Upper lobe of right lung (tissue), 1 donor: Measurements from ENCODE around the gene THEM4. TPM values are rescaled to one million over a fixed set of nuclear protein-coding genes. Genes with fewer than 3 reads are reported as not detected.

Source experiments
- ATAC-seq: fragments of 200-7000 bp; cut with Tn5 transposase; one replicate; pipeline ENCODE4 v1.9.1; 2020; ENCODE audit warnings: mild to moderate bottlenecking, moderate library complexity
- DNase-seq: peaks from one replicate; pipeline ENCODE4 v3.0.0-alpha.2; 2020
- H3K27ac ChIP-seq: fragments of 200-600 bp; one replicate; pipeline ENCODE4 v1.8.0; 2022
- H3K27me3 ChIP-seq: fragments of 200-600 bp; one replicate; pipeline ENCODE4 v1.8.0; 2022; ENCODE audit warnings: mild to moderate bottlenecking
- H3K36me3 ChIP-seq: fragments of 200-600 bp; one replicate; pipeline ENCODE4 v1.8.0; 2022
- H3K4me1 ChIP-seq: fragments of 200-600 bp; one replicate; pipeline ENCODE4 v1.8.0; 2022
- H3K4me3 ChIP-seq: fragments of 200-600 bp; one replicate; pipeline ENCODE4 v1.8.0; 2022; ENCODE audit warnings: mild to moderate bottlenecking
- H3K9me3 ChIP-seq: fragments of 200-600 bp; one replicate; pipeline ENCODE4 v1.8.0; 2022
- intact Hi-C: fragments of 100-400 bp; cut with DNase I; formaldehyde crosslinking; loops from one replicate; pipeline ENCODE4 v1.11.0; 2022
- total RNA-seq: library from RNA; stranded (reverse); fragmentation: NEBNext Ultra II Directional; extraction: Animal tissue kit (Norgen Biotek cat#: 25700); gene quantifications from one replicate; pipeline ENCODE4 v1.2.1, GENCODE V29; 2021
- TF ChIP-seq, protein P1 (sequence below): fragments of 200-600 bp; IDR thresholded peaks from one replicate; pipeline ENCODE4 v1.8.0; 2022; ENCODE audit warnings: antibody characterized with exemption
- donor health status: DM: no; HTN: yes; CAD: no; lungs with severe emphysema.

Gene THEM4
- total RNA-seq, 1 donor from 2014 or later: 14.0 TPM

DNA sequence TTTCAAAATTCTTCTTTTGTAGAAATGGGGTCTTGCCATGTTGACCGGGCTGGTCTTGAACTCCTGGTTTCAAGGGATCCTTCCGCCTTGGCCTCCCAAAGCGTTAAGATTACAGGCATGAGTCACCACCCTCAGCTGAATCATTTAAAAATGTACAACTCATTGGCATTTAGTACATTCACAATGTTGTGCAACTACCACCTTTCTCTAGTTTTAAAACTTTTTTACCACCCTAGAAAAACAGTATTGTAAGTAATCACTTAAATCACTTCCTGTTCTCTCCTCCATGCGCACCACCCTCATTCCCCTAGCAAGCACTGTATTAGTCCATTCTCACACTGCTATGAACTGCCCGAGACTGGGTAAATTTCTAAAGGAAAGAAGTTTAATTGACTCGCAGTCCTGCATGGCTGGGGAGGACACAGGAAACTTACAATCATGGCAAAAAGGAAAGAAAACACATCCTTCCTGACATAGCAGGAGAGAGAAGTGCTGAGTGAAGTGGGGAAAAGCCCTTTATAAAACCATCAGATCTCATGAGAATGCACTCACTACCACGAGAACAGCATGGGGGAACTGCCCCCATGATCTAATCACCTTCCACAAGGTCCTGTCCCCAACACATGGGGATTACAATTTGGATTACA, 41.4 kb downstream of the THEM4 start:
- Histone ChIP-seq H3K36me3 (no peaks in the 10 kb centered on the region), H3K4me1 (no peaks in the 10 kb centered on the region), H3K9me3 (no peaks in the 10 kb centered on the region), H3K27ac (no peak overlapping the region), H3K4me3 (no peak overlapping the region), H3K27me3 (no peaks in the 10 kb centered on the region)
- TF ChIP-seq, protein P1, sequence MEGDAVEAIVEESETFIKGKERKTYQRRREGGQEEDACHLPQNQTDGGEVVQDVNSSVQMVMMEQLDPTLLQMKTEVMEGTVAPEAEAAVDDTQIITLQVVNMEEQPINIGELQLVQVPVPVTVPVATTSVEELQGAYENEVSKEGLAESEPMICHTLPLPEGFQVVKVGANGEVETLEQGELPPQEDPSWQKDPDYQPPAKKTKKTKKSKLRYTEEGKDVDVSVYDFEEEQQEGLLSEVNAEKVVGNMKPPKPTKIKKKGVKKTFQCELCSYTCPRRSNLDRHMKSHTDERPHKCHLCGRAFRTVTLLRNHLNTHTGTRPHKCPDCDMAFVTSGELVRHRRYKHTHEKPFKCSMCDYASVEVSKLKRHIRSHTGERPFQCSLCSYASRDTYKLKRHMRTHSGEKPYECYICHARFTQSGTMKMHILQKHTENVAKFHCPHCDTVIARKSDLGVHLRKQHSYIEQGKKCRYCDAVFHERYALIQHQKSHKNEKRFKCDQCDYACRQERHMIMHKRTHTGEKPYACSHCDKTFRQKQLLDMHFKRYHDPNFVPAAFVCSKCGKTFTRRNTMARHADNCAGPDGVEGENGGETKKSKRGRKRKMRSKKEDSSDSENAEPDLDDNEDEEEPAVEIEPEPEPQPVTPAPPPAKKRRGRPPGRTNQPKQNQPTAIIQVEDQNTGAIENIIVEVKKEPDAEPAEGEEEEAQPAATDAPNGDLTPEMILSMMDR: no peak
- intact Hi-C loops: no loop called here
- DNase-seq (no peak), ATAC-seq (peak; percentile 52)

DNA sequence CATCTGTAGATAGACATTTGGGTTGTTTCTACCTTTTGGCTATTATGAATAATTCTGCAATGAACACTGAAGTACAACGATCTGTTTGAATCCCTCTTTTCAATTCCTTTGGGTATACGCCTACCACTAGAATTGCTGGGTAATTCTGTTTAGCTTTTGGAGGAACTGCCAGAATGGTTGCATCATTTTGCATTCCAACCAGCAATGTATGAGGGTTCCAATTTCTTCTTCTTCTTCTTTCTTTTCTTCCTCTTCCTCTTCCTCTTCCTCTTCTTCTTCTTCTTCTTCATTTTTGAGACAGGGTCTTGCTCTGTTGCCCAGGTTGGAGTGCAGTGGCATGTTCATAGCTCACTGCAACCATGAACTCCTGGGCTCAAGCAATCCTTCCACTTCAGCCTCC, 42.0 kb downstream of the THEM4 start:
- Histone ChIP-seq H3K4me1 (no peaks in the 10 kb centered on the region), H3K27me3 (no peaks in the 10 kb centered on the region), H3K4me3 (no peak overlapping the region), H3K9me3 (no peaks in the 10 kb centered on the region), H3K27ac (no peak overlapping the region), H3K36me3 (no peaks in the 10 kb centered on the region)
- no peak for DNase-seq
- intact Hi-C loops: no loop called here
- ATAC-seq: peak; percentile 14
- TF ChIP-seq, protein P1: no peak

DNA sequence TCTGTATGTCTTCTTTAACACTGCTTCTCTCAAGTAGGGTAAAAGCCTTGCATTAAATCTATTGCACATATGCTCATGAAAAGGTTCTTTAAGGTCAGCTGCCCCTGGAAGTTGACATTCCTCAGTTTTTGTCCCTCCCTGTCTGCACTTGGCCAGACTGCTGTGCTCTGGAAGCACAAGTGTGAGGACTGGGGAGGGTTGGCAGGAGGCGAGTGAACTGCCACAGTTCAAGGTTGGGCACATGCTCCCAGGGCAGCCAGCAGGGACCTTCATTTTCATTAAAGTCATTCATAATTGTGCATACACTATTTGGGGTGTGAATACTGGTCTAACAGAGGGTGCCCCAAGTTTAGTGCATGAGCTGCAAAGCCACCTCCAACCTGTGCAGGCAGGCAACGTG, 44.9 kb downstream of the THEM4 start:
- no peak for ATAC-seq
- no peak for DNase-seq
- Histone ChIP-seq H3K27me3 (no peaks in the 10 kb centered on the region), H3K36me3 (no peaks in the 10 kb centered on the region), H3K27ac (no peak overlapping the region), H3K9me3 (no peaks in the 10 kb centered on the region), H3K4me3 (no peak overlapping the region), H3K4me1 (no peaks in the 10 kb centered on the region)
- TF ChIP-seq, protein P1: no peak
- intact Hi-C loops: no loop called here

DNA sequence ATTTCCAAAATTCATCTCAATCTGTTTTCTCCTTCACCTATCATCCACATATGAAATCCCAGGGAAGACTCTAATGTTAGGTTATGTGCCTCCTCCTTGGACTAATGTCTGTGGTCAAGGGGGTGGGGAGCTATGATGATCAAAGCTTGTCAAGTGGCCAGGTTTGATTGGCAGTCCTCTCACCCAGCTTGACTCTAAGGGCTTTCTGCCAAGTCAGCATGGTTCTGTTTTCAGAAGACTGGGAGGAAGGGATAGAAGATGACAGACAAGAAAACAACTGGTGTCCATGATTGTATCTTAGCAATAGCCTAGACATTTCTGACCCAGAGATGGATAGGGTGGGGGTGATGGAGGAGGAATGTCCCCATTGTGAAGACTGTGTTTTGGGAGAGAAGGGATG, 46.7 kb downstream of the THEM4 start:
- no peak overlapping the region for H3K4me3 ChIP-seq
- H3K27me3 ChIP-seq: no peaks in the 10 kb centered on the region
- H3K9me3 ChIP-seq: no peaks in the 10 kb centered on the region
- ATAC-seq (no peak), DNase-seq (no peak)
- intact Hi-C loops: no loop called here
- H3K27ac ChIP-seq: no peak overlapping the region
- H3K36me3 ChIP-seq: no peaks in the 10 kb centered on the region
- TF ChIP-seq, protein P1: no peak
- H3K4me1 ChIP-seq: no peaks in the 10 kb centered on the region

DNA sequence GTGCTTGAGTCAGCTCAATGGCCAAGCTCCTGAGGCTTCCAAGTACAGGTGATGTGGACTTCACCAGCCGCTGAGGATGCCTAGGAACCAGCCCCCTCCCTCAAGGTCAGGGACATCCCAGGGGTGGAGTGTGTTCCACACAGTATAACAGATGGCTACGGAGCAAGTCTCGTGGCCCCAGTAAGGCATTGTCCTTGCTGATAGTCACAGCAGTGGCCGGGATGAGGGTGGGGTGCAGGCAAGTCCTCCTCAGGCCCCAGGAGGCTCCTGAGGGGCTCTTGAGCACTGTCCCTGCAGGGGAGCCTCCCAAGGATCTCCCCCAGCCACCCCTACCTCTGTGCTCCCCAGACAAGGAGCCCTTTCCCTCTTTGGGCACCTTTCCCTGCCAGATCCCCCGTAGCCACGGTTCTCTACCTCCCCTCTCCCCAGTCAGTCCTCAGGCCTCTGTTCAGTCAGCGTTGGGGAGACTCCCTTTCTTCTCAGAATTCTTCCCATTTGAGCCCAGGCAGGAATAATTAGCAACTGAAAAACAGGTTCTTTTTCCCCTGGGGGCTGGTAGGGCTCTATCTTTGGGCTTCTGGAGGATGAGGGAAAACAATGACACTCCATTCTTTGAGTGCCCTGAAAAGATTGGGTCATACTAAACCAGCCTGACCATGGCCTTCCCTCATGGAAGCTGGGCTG, 48.7 kb downstream of the THEM4 start:
- H3K4me3 ChIP-seq: no peak overlapping the region
- no peak overlapping the region for H3K27ac ChIP-seq
- intact Hi-C loops: no loop called here
- no peaks in the 10 kb centered on the region for H3K36me3 ChIP-seq
- no peaks in the 10 kb centered on the region for H3K9me3 ChIP-seq
- H3K27me3 ChIP-seq: no peaks in the 10 kb centered on the region
- ATAC-seq (no peak), DNase-seq (no peak)
- no peaks in the 10 kb centered on the region for H3K4me1 ChIP-seq
- TF ChIP-seq, protein P1: no peak
